Hindlimb muscle (tissue), 1 donor: ENCODE measurements around the gene PGBD5. TPM values are rescaled to one million over a fixed set of nuclear protein-coding genes. Genes with fewer than 3 reads are reported as not detected.
A peak's percentile ranks its signal among the peaks of the same experiment; 100 is the strongest.

Source experiments
- DNase-seq: peaks from one replicate; pipeline ENCODE4 v3.0.0-alpha.2; 2013
- polyA plus RNA-seq: library from polyadenylated mRNA; unstranded; fragments of 120-200 nt; gene quantifications from one replicate; pipeline ENCODE4 v1.2.1, GENCODE V29; 2013; ENCODE audit not compliant: insufficient read length

The PGBD5 gene
- polyA plus RNA-seq, 1 donor, result 33.4 TPM

GRCh38 chr1:230277201-230278025, 148.7 kb downstream of the PGBD5 start:
- DNase-seq, result no peak

- no peak for DNase-seq
These were observed 149.7 kb downstream of the PGBD5 start for GRCh38 chr1:230276401-230276800.

GRCh38 chr1:230274254-230274653, 151.9 kb downstream of the PGBD5 start:
- no peak for DNase-seq

DNA sequence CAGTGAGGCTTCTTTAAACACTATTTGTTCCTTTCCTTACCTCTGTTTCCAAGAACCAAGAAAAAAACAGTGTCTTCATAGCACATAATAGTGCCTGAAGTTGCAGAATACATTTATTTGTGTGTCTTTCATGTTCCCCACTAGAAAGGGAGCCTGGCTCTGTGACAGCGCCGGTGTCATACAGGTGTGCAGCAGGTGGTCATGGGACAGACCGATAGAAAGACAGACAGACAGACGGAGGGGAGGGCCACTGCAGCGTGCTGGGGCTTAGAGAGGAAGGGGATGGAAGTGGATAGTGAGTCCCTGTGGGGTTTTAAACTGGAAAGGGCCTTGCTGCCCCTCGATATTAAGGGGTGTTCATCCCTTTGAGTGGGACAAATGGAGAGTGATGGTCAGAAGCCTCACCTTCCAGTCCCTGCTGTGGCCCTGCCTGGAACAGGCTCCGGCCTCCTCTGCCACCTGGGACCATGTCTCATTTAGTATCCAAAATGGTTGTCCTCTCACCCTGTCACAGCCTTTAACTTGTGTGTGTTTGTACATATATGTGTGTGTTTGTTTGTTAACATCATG, 152.9 kb downstream of the PGBD5 start:
- no peak for DNase-seq

DNA sequence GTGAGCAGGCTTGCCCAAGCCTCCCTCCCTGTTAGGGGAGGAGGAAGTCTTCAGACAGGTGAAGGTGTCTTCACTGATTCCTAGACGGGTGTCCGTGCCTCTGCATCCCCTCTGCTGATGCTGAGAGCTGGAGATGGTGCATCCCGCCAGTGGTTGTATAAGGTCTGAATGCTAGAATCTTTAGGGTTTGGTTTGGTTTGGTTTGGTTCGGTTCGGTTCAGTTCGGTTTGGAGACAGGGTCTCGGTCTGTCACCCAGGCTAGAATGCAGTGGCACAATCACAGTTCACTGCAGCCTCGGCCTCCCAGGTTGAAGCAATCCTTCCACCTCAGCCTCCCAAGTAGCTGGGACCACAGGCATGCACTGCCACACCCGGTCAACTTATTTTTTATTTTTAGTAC, 153.6 kb downstream of the PGBD5 start:
- DNase-seq, result no peak

GRCh38 chr1:230271300-230272035, 154.7 kb downstream of the PGBD5 start:
- no peak for DNase-seq

- DNase-seq, result no peak
These were observed 155.4 kb downstream of the PGBD5 start for GRCh38 chr1:230270559-230271281.

DNA sequence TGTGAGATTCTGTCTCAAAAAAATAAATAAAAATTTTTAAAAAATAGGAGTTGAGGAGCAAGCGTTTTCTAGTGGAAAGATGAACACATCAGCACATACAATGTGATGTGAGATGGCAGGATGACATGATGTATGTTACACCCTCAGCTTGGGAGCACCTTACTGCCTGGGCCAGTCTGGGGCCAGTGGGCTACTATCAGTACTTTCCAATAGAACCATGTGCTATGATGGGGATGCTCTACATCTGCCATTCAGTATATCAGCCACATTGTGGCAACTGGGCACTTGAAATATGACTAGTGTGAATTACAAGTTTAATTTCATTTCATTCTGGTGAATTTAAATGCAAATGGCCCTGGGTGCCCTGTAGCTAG, 156.0 kb downstream of the PGBD5 start:
- no peak for DNase-seq

- DNase-seq, result peak; percentile 40
These were observed 157.6 kb downstream of the PGBD5 start for GRCh38 chr1:230268371-230269170.

GRCh38 chr1:230267338-230268065, 158.6 kb downstream of the PGBD5 start:
- no peak for DNase-seq

GRCh38 chr1:230266456-230266855, 159.7 kb downstream of the PGBD5 start:
- DNase-seq, result no peak

DNA sequence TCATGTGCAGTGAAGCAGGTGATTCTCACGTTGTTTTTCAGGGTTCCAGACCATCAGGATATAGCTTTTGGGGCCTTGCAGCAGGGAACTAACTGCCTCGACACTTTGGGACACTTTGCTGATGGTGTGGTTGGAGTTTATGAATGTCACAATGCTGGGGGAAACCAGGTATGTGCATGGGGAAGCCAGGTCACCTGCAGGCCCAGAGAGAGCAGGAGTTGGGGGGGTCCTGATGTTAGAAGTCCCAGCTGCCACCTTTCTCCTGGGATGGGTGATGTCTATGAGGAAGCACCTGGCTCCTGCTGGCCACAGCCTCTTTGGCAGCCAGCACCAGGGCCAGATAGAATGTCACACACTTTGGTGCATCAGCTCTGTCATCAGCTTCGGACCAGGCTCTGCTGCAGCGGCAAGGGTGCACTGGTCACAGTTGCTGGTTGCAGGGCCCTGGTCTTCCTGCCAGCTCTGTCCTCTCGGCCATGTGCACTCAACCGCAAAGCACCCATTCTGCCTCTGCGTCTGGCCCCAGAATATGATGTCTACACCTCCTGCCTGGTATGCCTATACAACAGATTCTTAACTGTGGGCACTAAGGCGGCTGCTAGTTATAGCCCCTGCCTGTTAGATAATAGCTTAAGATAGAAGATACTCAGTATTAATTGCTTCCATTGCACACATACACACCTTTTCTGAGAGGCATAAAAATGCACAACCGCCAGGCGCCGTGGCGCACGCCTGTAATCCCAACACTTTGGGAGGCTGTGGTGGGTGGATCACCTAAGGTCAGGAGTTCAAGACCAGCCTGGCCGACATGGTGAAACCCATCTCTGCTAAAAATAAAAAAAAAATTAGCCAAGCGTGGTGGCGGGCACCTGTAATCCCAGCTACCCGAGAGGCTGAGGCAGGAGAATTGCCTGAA, 160.7 kb downstream of the PGBD5 start:
- no peak for DNase-seq

Other genes with a start within 250 kb of the PGBD5 start
- gene COG2, start 216.1 kb upstream of the PGBD5 start, polyA plus RNA-seq, result 23.9 TPM